GM12874 (cell line): ENCODE results near the gene HES5.

Experiments
- CTCF ChIP-seq: IDR thresholded peaks from 2 replicates; pipeline ENCODE4 v1.5.1; 2011; ENCODE audit warnings: low read depth, mild to moderate bottlenecking, control low read depth, low read length, moderate library complexity; ENCODE audit not compliant: insufficient read depth

HES5 gene

DNA sequence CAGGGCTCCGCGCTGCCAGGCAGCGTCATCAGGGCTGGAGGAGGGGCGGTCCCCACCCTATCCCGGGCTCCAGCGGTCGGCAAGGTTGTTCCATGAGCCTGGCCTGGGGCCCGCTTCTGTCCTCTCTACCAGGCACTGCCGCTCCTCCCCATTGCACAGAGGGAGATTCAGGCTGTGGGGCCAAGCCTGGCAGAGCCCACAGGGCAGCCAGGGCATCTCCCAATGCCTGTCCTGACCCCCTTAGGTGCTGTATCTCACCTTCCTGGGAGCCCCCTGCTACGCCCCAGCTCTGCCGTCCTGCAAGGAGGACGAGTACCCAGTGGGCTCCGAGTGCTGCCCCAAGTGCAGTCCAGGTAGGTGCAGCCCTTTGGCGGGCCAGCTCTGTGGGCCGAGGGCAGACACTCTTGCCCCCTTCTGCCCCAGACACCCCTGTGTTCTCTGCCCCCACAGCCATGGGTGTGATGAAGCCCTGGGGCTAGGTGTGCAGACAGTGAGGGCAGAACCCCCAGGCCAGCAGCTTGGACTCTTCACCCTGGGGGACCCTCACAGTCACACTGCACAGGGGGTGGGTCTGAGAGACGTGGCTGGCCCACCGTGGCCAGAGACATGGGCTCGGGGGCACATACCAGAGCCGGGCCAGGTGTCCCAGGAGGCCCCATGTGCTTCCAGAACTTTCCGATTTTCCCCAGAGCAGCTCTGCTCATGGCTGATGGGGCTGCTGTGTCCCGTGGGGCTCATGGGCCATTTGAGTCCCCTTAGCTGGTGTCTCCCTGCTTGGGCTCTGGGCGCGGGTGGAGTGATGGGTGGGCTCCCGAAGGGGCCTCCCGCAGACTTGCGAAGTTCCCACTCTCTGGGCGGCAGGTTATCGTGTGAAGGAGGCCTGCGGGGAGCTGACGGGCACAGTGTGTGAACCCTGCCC lies 27.7 kb upstream of the HES5 start:
- no peak for TF ChIP-seq CTCF

- peak; percentile 40 for TF ChIP-seq CTCF
These were observed 26.8 kb upstream of the HES5 start for GRCh38 chr1:2556678-2557481.

GRCh38 chr1:2556277-2556677 lies 26.2 kb upstream of the HES5 start, which contains the start of gene TNFRSF14:
Gene TNFRSF14, plus strand, starts transcription at chr1:2556371. Its CDS starts 294 bp downstream, at chr1:2556665.
- 0 out of 2 replicates have a peak, but pooled peaks have one; percentile 16 for TF ChIP-seq CTCF

DNA sequence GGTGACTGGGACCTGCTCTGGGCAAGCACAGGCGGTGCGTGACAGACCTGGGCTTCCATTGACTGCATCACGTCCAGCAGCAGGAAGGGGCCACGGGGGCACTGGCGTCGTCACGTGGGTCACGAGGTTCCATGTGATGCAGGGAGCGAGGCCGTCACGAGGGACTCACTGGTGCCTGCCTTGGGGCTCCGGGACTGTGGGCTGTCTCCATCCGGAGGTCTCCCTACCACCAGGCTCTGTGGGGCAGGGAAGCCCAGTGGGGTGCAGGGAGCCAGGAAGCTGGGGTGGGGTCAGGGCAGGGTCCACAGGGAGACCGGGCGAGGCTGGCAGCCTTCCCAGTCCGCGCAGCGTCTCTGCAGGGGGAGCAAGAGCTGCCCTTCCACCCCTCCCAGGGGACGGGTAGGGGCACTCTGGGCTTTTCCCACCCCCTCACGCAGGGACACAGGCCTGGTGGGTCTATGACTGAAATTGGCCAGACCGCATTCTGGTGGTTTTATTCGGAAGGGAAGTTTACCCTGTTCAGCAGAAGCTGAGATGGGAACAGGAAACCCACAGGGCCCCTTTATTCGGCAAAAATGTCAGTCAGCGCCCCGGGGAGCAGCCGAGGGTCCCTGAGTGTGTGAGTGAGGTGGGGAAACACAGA lies 25.7 kb upstream of the HES5 start:
- no peak for TF ChIP-seq CTCF

GRCh38 chr1:2554621-2555387 lies 24.7 kb upstream of the HES5 start:
- peak; percentile 76 for TF ChIP-seq CTCF

DNA sequence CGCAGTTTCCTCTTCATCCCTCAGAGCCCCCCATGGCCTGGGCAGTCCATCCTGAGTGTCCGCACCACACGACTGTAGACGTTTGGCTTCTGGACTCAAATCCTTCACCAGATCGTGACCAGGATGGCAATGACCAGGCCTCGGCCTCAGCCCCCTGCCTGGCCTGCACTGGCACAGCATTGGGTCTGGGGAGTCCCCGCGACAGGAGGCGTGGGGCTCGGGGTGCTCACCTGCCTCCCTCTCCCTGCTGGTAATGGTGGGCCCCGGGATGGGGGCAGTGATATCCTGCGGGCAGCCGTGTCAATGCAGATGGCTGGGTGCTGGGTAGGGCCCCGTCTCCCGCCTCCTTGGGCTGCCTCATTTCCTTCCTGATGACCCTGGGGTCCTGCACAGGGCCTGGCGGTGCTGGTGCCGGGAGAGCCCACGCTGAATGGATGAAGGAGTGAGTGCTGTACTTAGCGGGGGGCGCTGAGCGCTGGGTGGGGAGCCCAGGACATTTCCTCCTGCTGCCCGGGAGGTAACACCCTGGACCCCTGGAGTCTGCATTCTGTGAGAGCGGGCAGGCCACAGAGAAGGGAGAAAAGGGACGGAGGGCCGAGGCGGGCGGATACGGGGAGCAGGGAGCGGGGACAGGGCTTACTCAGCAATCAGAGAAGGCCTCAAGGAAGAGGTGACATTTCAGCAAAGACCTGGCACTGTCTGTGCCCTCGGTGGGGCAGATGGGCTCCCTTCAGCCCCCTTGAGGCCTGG lies 24.0 kb upstream of the HES5 start:
- no peak for TF ChIP-seq CTCF
